Testis (tissue), 3 donors: Measurements from ENCODE around the gene TTLL10. TPM values are rescaled to one million over a fixed set of nuclear protein-coding genes. Genes with fewer than 3 reads are reported as not detected.

Experiments used
- DNase-seq: peaks from one replicate; pipeline ENCODE4 v3.0.0-alpha.2; 2019
- H3K27ac ChIP-seq, 2 donors: fragments of 200-600 bp; sonication (generic); one replicate each; pipeline ENCODE4 v1.5.1; 2019
- H3K27me3 ChIP-seq: fragments of 200-600 bp; sonication (generic); one replicate; pipeline ENCODE4 v1.5.1; 2019
- H3K36me3 ChIP-seq: fragments of 200-600 bp; sonication (generic); one replicate; pipeline ENCODE4 v1.5.1; 2017; ENCODE audit warnings: low read depth; ENCODE audit errors: missing control alignments
- H3K4me1 ChIP-seq: fragments of 200-600 bp; sonication (generic); one replicate; pipeline ENCODE4 v1.5.1; 2019
- H3K4me3 ChIP-seq, 2 donors: fragments of 200-600 bp; sonication (generic); one replicate each; pipeline ENCODE4 v1.5.1; 2017 to 2019
- H3K9me3 ChIP-seq: fragments of 200-600 bp; sonication (generic); one replicate; pipeline ENCODE4 v1.5.1; 2017
- POLR2A ChIP-seq: fragments of 450-650 bp; IDR thresholded peaks from one replicate; pipeline ENCODE4 v1.6.1; 2017; ENCODE audit warnings: antibody characterized with exemption, mild to moderate bottlenecking, moderate library complexity
- WGBS, 2 donors: methylation state at CpG; one replicate each; pipeline ENCODE4 v1.1.5; 2018; 5-methylcytosine and 5-hydroxymethylcytosine counted together
- intact Hi-C: fragments of 100-400 bp; cut with DNase I; formaldehyde crosslinking; loops from one replicate; pipeline ENCODE4 v1.15.1; 2023; ENCODE audit warnings: low total_unique reads
- polyA plus RNA-seq: library from polyadenylated mRNA; stranded (reverse); fragments of 350-450 nt; fragmentation: Illumina TruSeq; extraction: RNeasy Lipid Tissue Mini Kit (QIAGEN cat#74804); gene quantifications from one replicate; pipeline ENCODE4 v1.2.3, GENCODE V29; 2014; ENCODE audit warnings: low read depth, low replicate concordance; ENCODE audit not compliant: insufficient read depth
- total RNA-seq, 2 donors: library from RNA; depleted of rRNA; stranded (reverse); fragments of >200 nt; gene quantifications; one replicate each; pipeline ENCODE4 v1.2.3, GENCODE V29; 2016
- TF ChIP-seq, protein P1 (sequence below), 3 experiments: fragments of 450-650 bp in 2 of 3; fragments of 200-600 bp in 1 of 3; sonication (generic) in 1 of 3; IDR thresholded peaks; one replicate each; pipeline ENCODE4 v1.5.1; 2016 to 2019; ENCODE audit warnings: antibody characterized with exemption in 3 of 3, mild to moderate bottlenecking in 2 of 3, moderate library complexity in 1 of 3

Gene TTLL10
- total and polyA plus RNA-seq, 3 donors from 2014 or later = 20.4 to 58.0 (median 44.9) TPM

DNA sequence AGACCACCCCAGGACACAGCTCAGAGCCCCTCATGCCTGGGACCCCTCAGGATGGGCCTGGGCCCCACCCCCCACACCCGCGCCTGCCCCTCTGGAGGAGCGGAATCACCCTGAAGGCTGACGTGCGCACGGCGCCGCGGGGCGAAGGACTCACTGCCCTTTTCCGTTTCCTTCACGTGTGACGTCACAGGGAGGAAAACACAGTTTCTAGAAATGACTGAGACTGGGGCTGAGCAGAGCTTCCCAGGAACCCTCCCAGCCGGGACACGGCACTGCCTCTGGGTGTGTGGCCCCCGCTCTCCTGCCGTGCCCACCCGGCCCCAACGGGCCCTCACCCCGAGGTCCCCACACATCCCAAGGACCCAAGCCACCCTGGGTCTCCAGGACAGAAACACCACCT is 45.7 kb downstream of the TTLL10 start:
- 95 to 96% methylated on average over 14 to 20 of the region's 20 CpGs for WGBS, 2 donors
- H3K4me3 ChIP-seq = no peak overlapping the region
- no peak overlapping the region for H3K27ac ChIP-seq
- no peak for DNase-seq
- H3K4me1 ChIP-seq = peaks cover 3% of the 10 kb centered on the region
- no peaks in the 10 kb centered on the region for H3K36me3 ChIP-seq
- intact Hi-C loops = no loop called here
- no peaks in the 10 kb centered on the region for H3K27me3 ChIP-seq
- TF ChIP-seq POLR2A = no peak
- TF ChIP-seq, protein P1, sequence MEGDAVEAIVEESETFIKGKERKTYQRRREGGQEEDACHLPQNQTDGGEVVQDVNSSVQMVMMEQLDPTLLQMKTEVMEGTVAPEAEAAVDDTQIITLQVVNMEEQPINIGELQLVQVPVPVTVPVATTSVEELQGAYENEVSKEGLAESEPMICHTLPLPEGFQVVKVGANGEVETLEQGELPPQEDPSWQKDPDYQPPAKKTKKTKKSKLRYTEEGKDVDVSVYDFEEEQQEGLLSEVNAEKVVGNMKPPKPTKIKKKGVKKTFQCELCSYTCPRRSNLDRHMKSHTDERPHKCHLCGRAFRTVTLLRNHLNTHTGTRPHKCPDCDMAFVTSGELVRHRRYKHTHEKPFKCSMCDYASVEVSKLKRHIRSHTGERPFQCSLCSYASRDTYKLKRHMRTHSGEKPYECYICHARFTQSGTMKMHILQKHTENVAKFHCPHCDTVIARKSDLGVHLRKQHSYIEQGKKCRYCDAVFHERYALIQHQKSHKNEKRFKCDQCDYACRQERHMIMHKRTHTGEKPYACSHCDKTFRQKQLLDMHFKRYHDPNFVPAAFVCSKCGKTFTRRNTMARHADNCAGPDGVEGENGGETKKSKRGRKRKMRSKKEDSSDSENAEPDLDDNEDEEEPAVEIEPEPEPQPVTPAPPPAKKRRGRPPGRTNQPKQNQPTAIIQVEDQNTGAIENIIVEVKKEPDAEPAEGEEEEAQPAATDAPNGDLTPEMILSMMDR (IDR thresholded peaks at IDR 0.05) = no peak
- H3K9me3 ChIP-seq = no peaks in the 10 kb centered on the region

DNA sequence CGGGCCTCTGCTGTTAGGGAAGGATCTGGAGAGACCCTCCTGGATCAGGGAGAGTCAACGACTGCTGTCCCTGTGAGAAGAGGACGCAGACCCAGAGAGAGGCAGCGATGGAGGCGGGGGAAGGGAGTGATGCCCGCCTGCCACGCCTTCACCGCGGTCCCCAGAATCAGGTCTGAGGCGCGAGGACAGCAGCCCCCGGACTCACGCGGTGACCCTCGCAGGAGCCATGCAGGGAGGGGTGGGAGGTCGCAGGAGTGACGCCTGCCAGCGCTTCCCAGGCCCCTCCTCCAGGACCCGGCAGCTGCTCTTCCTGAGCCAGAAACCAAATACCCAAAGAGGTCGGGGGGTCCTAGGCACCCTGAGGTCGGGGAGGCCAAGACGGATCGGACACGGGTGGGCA is 46.5 kb downstream of the TTLL10 start:
- H3K4me1 ChIP-seq = no peaks in the 10 kb centered on the region
- H3K27me3 ChIP-seq = no peaks in the 10 kb centered on the region
- no peak overlapping the region for H3K27ac ChIP-seq
- intact Hi-C loops = no loop called here
- no peaks in the 10 kb centered on the region for H3K9me3 ChIP-seq
- H3K36me3 ChIP-seq = no peaks in the 10 kb centered on the region
- no peak overlapping the region for H3K4me3 ChIP-seq
- TF ChIP-seq POLR2A = no peak
- TF ChIP-seq, protein P1 (IDR thresholded peaks at IDR 0.05) = no peak
- WGBS, 2 donors = 89 to 93% methylated on average over 10 to 24 of the region's 24 CpGs
- no peak for DNase-seq

DNA sequence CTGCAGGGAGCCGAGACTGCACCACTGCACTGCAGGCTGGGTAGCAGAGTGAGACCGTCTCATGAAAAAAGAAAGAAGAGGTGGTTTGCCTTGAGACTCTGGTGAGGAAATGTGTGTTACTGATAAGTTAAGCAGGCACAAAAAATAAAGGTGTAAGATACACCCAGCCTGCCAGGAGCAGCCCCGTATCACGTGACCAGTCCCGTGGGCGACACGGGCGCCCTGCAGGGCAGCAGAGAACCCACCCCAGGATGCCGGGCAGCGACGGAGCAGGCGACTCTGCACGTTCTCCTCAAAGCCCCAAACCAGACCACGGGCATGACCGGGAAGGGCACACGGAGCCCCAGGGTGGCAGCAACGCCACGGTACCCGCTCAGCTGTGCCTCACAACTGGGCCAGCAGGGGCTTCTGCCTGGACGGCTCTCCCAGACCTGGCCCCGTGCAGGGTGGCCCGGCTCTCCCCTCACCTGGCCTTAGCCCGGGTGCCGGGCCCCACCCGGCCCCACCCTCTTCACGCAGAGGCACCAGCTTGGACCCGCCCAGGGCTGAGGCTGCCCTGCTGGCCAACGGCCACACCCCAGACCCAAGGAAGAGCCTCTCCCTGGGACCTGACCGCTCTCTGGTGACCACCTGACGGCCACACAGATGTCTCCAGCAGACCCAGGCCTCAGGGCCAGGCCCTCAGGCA is 48.4 kb downstream of the TTLL10 start:
- intact Hi-C loops = no loop called here
- WGBS, 2 donors = 92 to 97% methylated on average over 22 to 26 of the region's 30 CpGs
- Histone ChIP-seq H3K4me3 (no peak overlapping the region), H3K9me3 (no peaks in the 10 kb centered on the region), H3K4me1 (no peaks in the 10 kb centered on the region), H3K27ac (no peak overlapping the region), H3K36me3 (no peaks in the 10 kb centered on the region), H3K27me3 (no peaks in the 10 kb centered on the region)
- no peak for TF ChIP-seq POLR2A
- TF ChIP-seq, protein P1 (IDR thresholded peaks at IDR 0.05) = no peak
- DNase-seq = no peak

DNA sequence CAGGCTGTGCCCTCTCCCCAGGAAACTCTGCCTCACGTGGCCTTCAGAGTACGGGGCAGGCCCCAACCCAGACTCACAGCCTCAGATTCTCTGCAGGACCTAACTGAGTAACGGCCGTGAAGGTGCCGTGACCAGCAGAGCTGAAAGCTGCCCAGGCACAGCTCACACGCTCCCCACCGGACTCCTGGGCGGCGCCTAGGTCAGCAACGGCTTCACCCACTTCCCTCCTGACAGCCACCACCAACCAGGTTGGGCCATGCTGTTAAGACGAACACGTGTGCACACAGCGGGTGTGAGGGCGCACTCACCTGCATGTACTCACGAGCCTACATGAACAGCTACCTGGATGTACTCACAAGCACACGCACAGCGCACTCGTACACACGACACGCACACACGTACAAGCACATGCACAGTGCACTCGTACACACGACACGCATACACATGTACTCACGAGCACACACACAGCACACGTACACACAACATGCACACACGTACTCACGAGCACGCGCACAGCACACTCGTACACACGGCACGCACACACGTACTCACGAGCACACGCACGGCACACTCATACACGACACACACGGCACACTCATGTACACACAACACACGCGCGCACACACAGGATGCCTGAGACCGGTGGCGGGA is 49.0 kb downstream of the TTLL10 start:
- H3K27ac ChIP-seq = no peak overlapping the region
- H3K36me3 ChIP-seq = no peaks in the 10 kb centered on the region
- 94 to 96% methylated on average over 34 to 44 of the region's 44 CpGs for WGBS, 2 donors
- no peak for TF ChIP-seq POLR2A
- TF ChIP-seq, protein P1 (IDR thresholded peaks at IDR 0.05) = no peak
- no peaks in the 10 kb centered on the region for H3K9me3 ChIP-seq
- intact Hi-C loops = no loop called here
- no peak overlapping the region for H3K4me3 ChIP-seq
- no peak for DNase-seq
- no peaks in the 10 kb centered on the region for H3K4me1 ChIP-seq
- no peaks in the 10 kb centered on the region for H3K27me3 ChIP-seq
